ENCODE results near the gene MIF4GD. TPM values are rescaled to one million over a fixed set of nuclear protein-coding genes. Genes with fewer than 3 reads are reported as not detected.

The MIF4GD gene
- total and polyA plus RNA-seq, 9 of the 15 experiments (the other 6 are each of a cell fraction or from before 2014, with no cell fraction given) = 11.8 to 63.8 (median 28.1) TPM

DNA sequence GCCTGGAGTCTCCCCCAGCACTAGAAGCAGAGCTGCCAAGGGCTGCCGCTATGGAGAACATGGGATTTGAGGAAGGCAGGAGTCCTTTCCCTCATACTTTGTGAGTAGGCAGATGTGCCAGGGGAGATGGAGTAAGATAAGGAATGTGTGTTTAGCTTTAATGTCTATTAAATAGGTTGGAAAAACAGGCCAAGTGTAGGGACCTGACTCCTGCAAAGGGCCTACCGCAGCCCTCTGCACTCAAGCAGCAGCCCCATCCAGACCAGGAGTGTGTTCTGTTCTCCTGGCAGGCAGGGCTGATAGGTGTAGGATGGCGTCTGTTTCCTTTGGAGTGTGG lies 1.8 kb upstream of the MIF4GD start:
- no TSS peak for BruUV-seq (replicated peaks)
- Histone ChIP-seq H3K9me3 (replicated peaks; ENCODE audit: control insufficient read depth, insufficient read depth, low read depth, low read length) (no peaks in the 10 kb centered on the region), H3K4me3 (peak overlapping the region; percentile 97; the same call in 1 of the 2 replicates), H3K4me1 (replicated peaks in 1 of 2; ENCODE audit: control insufficient read depth in 2 of 2, insufficient read depth in 2 of 2, low read length in 2 of 2) (peaks cover 20 to 46% of the 10 kb centered on the region in 2 experiments; a peak in 4 of 5 replicates), H3K27me3 (ENCODE audit: control insufficient read depth in 2 of 2, insufficient read depth in 2 of 2, low read length in 2 of 2) (no peaks in the 10 kb centered on the region), H2AFZ (ENCODE audit: low read depth, low read length) (no peak overlapping the region), H3K9ac (ENCODE audit: insufficient read depth in 1 of 2, low read depth in 2 of 2, low read length in 2 of 2) (peak overlapping the region in 1 of 2 experiments; percentile 95; a peak in 2 of 4 replicates), H3K36me3 (ENCODE audit: control insufficient read depth, insufficient read depth, low read length) (peaks cover 44% of the 10 kb centered on the region; the same call in 2 of the 3 replicates), H3K9me1 (ENCODE audit: control insufficient read depth, insufficient read depth, low read length) (no peaks in the 10 kb centered on the region), H4K20me1 (replicated peaks; ENCODE audit: control insufficient read depth, insufficient read depth, low read length) (no peaks in the 10 kb centered on the region), H3K27ac (ENCODE audit: extremely low read depth, low read depth, low read length) (no peak overlapping the region; the same call in 2 of the 3 replicates), H3K4me2 (ENCODE audit: insufficient read depth, low read length) (peak overlapping the region; percentile 89; the same call in 1 of the 2 replicates), H3K79me2 (ENCODE audit: control insufficient read depth, insufficient read depth, low read length) (peaks cover 35% of the 10 kb centered on the region)
- intact Hi-C loops (cut with micrococcal nuclease) (no loop called here), in situ Hi-C loops (cut with MboI) (no loop called here)
- ATAC-seq (no peak), DNase-seq (ENCODE audit: extremely low read depth in 1 of 4, low spot score in 3 of 4) (peak in 2 of 4 experiments; percentile 2 to 3), FAIRE-seq (no peak)
- CTCF ChIA-PET (ENCODE audit: low intra/inter-chr PET ratio) = no interaction called here
- POLR2A ChIA-PET = interaction anchor here (0.8 to 6.8 kb wide), 5 partner anchors 11 to 220 kb away, joined by 3 to 43 read pairs (median 8); partner anchors contain the start of genes GGA3 and MRPS7
- WGBS (ENCODE audit: insufficient coverage, low coverage, missing lambda C conversion rate) = 85% methylated on average over 2 of the region's 3 CpGs
- TF ChIP-seq STAT6 (CRISPR knock-in tag; IDR thresholded peaks at IDR 0.05) (no peak), SRSF1 (IDR thresholded peaks at IDR 0.05; ENCODE audit: low read depth, low read length) (no peak), ZNF830 (CRISPR knock-in tag; IDR thresholded peaks at IDR 0.05) (no peak)
- TF ChIP-seq, protein P1, sequence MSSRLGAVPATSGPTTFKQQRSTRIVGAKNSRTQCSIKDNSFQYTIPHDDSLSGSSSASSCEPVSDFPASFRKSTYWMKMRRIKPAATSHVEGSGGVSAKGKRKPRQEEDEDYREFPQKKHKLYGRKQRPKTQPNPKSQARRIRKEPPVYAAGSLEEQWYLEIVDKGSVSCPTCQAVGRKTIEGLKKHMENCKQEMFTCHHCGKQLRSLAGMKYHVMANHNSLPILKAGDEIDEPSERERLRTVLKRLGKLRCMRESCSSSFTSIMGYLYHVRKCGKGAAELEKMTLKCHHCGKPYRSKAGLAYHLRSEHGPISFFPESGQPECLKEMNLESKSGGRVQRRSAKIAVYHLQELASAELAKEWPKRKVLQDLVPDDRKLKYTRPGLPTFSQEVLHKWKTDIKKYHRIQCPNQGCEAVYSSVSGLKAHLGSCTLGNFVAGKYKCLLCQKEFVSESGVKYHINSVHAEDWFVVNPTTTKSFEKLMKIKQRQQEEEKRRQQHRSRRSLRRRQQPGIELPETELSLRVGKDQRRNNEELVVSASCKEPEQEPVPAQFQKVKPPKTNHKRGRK (tag; IDR thresholded peaks at IDR 0.05) = no peak
- TF ChIP-seq, protein P2, sequence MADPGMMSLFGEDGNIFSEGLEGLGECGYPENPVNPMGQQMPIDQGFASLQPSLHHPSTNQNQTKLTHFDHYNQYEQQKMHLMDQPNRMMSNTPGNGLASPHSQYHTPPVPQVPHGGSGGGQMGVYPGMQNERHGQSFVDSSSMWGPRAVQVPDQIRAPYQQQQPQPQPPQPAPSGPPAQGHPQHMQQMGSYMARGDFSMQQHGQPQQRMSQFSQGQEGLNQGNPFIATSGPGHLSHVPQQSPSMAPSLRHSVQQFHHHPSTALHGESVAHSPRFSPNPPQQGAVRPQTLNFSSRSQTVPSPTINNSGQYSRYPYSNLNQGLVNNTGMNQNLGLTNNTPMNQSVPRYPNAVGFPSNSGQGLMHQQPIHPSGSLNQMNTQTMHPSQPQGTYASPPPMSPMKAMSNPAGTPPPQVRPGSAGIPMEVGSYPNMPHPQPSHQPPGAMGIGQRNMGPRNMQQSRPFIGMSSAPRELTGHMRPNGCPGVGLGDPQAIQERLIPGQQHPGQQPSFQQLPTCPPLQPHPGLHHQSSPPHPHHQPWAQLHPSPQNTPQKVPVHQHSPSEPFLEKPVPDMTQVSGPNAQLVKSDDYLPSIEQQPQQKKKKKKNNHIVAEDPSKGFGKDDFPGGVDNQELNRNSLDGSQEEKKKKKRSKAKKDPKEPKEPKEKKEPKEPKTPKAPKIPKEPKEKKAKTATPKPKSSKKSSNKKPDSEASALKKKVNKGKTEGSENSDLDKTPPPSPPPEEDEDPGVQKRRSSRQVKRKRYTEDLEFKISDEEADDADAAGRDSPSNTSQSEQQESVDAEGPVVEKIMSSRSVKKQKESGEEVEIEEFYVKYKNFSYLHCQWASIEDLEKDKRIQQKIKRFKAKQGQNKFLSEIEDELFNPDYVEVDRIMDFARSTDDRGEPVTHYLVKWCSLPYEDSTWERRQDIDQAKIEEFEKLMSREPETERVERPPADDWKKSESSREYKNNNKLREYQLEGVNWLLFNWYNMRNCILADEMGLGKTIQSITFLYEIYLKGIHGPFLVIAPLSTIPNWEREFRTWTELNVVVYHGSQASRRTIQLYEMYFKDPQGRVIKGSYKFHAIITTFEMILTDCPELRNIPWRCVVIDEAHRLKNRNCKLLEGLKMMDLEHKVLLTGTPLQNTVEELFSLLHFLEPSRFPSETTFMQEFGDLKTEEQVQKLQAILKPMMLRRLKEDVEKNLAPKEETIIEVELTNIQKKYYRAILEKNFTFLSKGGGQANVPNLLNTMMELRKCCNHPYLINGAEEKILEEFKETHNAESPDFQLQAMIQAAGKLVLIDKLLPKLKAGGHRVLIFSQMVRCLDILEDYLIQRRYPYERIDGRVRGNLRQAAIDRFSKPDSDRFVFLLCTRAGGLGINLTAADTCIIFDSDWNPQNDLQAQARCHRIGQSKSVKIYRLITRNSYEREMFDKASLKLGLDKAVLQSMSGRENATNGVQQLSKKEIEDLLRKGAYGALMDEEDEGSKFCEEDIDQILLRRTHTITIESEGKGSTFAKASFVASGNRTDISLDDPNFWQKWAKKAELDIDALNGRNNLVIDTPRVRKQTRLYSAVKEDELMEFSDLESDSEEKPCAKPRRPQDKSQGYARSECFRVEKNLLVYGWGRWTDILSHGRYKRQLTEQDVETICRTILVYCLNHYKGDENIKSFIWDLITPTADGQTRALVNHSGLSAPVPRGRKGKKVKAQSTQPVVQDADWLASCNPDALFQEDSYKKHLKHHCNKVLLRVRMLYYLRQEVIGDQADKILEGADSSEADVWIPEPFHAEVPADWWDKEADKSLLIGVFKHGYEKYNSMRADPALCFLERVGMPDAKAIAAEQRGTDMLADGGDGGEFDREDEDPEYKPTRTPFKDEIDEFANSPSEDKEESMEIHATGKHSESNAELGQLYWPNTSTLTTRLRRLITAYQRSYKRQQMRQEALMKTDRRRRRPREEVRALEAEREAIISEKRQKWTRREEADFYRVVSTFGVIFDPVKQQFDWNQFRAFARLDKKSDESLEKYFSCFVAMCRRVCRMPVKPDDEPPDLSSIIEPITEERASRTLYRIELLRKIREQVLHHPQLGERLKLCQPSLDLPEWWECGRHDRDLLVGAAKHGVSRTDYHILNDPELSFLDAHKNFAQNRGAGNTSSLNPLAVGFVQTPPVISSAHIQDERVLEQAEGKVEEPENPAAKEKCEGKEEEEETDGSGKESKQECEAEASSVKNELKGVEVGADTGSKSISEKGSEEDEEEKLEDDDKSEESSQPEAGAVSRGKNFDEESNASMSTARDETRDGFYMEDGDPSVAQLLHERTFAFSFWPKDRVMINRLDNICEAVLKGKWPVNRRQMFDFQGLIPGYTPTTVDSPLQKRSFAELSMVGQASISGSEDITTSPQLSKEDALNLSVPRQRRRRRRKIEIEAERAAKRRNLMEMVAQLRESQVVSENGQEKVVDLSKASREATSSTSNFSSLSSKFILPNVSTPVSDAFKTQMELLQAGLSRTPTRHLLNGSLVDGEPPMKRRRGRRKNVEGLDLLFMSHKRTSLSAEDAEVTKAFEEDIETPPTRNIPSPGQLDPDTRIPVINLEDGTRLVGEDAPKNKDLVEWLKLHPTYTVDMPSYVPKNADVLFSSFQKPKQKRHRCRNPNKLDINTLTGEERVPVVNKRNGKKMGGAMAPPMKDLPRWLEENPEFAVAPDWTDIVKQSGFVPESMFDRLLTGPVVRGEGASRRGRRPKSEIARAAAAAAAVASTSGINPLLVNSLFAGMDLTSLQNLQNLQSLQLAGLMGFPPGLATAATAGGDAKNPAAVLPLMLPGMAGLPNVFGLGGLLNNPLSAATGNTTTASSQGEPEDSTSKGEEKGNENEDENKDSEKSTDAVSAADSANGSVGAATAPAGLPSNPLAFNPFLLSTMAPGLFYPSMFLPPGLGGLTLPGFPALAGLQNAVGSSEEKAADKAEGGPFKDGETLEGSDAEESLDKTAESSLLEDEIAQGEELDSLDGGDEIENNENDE (IDR thresholded peaks at IDR 0.05; ENCODE audit: low read depth, low read length) = no peak

Measured in K562 (cell line).